SK-N-SH treated with all-trans-retinoic acid at 6 μM for 48 hours (cell line): ENCODE data around the gene KRTAP5-4.

Experiments
- GLIS3 ChIP-seq: fragments of 250-450 bp; sonication (Bioruptor Pico); IDR thresholded peaks from 2 replicates; pipeline ENCODE4 v1.5.0; 2020; ENCODE audit warnings: mild to moderate bottlenecking, moderate library complexity
- ISL1 ChIP-seq: fragments of 250-450 bp; sonication (Bioruptor Pico); IDR thresholded peaks from 2 replicates; pipeline ENCODE4 v2.1.2; 2022; ENCODE audit warnings: mild to moderate bottlenecking, moderate library complexity
- OSR1 ChIP-seq: fragments of 250-450 bp; sonication (Bioruptor Pico); IDR thresholded peaks from 2 replicates; pipeline ENCODE4 v1.8.0; 2022; ENCODE audit warnings: moderate library complexity, mild to moderate bottlenecking, inconsistent platforms
- RARB ChIP-seq: fragments of 250-450 bp; sonication (Bioruptor Pico); IDR thresholded peaks from 2 replicates; pipeline ENCODE4 v1.8.0; 2021; ENCODE audit warnings: mild to moderate bottlenecking, moderate library complexity
- SNAI2 ChIP-seq: fragments of 250-450 bp; sonication (Bioruptor Pico); IDR thresholded peaks from 2 replicates; pipeline ENCODE4 v1.5.0; 2020; ENCODE audit warnings: mild to moderate bottlenecking, moderate library complexity
- TCF4 ChIP-seq: fragments of 250-450 bp; sonication (Bioruptor Pico); IDR thresholded peaks from 2 replicates; pipeline ENCODE4 v1.8.0; 2021; ENCODE audit warnings: mild to moderate bottlenecking, moderate library complexity, borderline replicate concordance
- ZFP3 ChIP-seq: fragments of 250-450 bp; sonication (Bioruptor Pico); IDR thresholded peaks from 2 replicates; pipeline ENCODE4 v1.5.0; 2020; ENCODE audit warnings: mild to moderate bottlenecking, moderate library complexity
- ZFP30 ChIP-seq: fragments of 450-650 bp; formaldehyde crosslinking; IDR thresholded peaks from 2 replicates; pipeline ENCODE4 v1.5.0; 2022; ENCODE audit warnings: mild to moderate bottlenecking, moderate library complexity
- ZNF8 ChIP-seq: fragments of 450-650 bp; formaldehyde crosslinking; IDR thresholded peaks from 2 replicates; pipeline ENCODE4 v1.5.0; 2020; ENCODE audit warnings: mild to moderate bottlenecking, moderate library complexity
- TF ChIP-seq, protein P1 (sequence below): fragments of 250-450 bp; sonication (Bioruptor Pico); IDR thresholded peaks from 2 replicates; pipeline ENCODE4 v1.5.1; 2021; ENCODE audit warnings: mild to moderate bottlenecking, moderate library complexity
- TF ChIP-seq, protein P2 (sequence below): fragments of 250-450 bp; sonication (Bioruptor Pico); IDR thresholded peaks from 2 replicates; pipeline ENCODE4 v1.5.1; 2020; ENCODE audit warnings: low read depth, mild to moderate bottlenecking, moderate library complexity
- TF ChIP-seq, protein P3 (sequence below): fragments of 250-450 bp; sonication (Bioruptor Pico); IDR thresholded peaks from 2 replicates; pipeline ENCODE4 v1.5.0; 2020; ENCODE audit warnings: mild to moderate bottlenecking, moderate library complexity
- TF ChIP-seq, protein P4 (sequence below): fragments of 250-450 bp; sonication (Bioruptor Pico); IDR thresholded peaks from 2 replicates; pipeline ENCODE4 v1.8.0; 2021; ENCODE audit warnings: low read depth, mild to moderate bottlenecking, moderate library complexity, borderline replicate concordance
- TF ChIP-seq, protein P5 (sequence below): fragments of 250-450 bp; sonication (Bioruptor Pico); IDR thresholded peaks from 2 replicates; pipeline ENCODE4 v1.8.0; 2020; ENCODE audit warnings: mild to moderate bottlenecking, moderate library complexity, borderline replicate concordance

DNA sequence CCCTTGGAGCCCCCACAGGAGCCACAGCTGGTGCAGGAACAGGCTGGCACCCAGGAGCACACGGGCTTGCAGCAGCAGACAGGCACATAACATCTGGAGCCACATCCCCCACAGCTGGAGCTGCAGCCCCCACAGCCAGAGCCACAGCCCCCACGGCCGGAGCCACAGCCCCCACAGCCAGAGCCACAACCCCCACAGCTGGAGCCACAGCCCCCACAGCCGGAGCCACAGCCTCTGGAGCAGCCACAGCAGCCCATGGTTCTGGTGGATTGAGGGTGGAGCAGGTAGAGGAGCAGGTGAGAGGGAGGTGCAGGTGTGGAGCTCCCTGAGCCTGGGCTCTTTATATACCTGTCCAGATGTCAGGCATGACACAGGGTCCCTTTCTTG is 24.0 kb downstream of the KRTAP5-4 start, which contains the start of gene KRTAP5-2:
- TF ChIP-seq ZFP30 (CRISPR knock-in tag) (no peak), ISL1 (CRISPR knock-in tag) (no peak), GLIS3 (CRISPR knock-in tag) (no peak), ZNF8 (no peak), RARB (CRISPR knock-in tag) (no peak), TCF4 (no peak), OSR1 (no peak), ZFP3 (CRISPR knock-in tag) (no peak), SNAI2 (CRISPR knock-in tag) (no peak)
- TF ChIP-seq, protein P1, sequence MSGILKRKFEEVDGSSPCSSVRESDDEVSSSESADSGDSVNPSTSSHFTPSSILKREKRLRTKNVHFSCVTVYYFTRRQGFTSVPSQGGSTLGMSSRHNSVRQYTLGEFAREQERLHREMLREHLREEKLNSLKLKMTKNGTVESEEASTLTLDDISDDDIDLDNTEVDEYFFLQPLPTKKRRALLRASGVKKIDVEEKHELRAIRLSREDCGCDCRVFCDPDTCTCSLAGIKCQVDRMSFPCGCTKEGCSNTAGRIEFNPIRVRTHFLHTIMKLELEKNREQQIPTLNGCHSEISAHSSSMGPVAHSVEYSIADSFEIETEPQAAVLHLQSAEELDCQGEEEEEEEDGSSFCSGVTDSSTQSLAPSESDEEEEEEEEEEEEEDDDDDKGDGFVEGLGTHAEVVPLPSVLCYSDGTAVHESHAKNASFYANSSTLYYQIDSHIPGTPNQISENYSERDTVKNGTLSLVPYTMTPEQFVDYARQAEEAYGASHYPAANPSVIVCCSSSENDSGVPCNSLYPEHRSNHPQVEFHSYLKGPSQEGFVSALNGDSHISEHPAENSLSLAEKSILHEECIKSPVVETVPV (CRISPR knock-in tag): no peak
- TF ChIP-seq, protein P2, sequence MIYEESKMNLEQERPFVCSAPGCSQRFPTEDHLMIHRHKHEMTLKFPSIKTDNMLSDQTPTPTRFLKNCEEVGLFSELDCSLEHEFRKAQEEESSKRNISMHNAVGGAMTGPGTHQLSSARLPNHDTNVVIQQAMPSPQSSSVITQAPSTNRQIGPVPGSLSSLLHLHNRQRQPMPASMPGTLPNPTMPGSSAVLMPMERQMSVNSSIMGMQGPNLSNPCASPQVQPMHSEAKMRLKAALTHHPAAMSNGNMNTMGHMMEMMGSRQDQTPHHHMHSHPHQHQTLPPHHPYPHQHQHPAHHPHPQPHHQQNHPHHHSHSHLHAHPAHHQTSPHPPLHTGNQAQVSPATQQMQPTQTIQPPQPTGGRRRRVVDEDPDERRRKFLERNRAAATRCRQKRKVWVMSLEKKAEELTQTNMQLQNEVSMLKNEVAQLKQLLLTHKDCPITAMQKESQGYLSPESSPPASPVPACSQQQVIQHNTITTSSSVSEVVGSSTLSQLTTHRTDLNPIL (CRISPR knock-in tag): no peak
- TF ChIP-seq, protein P3, sequence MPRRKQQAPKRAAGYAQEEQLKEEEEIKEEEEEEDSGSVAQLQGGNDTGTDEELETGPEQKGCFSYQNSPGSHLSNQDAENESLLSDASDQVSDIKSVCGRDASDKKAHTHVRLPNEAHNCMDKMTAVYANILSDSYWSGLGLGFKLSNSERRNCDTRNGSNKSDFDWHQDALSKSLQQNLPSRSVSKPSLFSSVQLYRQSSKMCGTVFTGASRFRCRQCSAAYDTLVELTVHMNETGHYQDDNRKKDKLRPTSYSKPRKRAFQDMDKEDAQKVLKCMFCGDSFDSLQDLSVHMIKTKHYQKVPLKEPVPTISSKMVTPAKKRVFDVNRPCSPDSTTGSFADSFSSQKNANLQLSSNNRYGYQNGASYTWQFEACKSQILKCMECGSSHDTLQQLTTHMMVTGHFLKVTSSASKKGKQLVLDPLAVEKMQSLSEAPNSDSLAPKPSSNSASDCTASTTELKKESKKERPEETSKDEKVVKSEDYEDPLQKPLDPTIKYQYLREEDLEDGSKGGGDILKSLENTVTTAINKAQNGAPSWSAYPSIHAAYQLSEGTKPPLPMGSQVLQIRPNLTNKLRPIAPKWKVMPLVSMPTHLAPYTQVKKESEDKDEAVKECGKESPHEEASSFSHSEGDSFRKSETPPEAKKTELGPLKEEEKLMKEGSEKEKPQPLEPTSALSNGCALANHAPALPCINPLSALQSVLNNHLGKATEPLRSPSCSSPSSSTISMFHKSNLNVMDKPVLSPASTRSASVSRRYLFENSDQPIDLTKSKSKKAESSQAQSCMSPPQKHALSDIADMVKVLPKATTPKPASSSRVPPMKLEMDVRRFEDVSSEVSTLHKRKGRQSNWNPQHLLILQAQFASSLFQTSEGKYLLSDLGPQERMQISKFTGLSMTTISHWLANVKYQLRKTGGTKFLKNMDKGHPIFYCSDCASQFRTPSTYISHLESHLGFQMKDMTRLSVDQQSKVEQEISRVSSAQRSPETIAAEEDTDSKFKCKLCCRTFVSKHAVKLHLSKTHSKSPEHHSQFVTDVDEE (CRISPR knock-in tag): no peak
- TF ChIP-seq, protein P4, sequence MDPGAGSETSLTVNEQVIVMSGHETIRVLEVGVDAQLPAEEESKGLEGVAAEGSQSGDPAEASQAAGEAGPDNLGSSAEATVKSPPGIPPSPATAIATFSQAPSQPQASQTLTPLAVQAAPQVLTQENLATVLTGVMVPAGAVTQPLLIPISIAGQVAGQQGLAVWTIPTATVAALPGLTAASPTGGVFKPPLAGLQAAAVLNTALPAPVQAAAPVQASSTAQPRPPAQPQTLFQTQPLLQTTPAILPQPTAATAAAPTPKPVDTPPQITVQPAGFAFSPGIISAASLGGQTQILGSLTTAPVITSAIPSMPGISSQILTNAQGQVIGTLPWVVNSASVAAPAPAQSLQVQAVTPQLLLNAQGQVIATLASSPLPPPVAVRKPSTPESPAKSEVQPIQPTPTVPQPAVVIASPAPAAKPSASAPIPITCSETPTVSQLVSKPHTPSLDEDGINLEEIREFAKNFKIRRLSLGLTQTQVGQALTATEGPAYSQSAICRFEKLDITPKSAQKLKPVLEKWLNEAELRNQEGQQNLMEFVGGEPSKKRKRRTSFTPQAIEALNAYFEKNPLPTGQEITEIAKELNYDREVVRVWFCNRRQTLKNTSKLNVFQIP: no peak
- TF ChIP-seq, protein P5, sequence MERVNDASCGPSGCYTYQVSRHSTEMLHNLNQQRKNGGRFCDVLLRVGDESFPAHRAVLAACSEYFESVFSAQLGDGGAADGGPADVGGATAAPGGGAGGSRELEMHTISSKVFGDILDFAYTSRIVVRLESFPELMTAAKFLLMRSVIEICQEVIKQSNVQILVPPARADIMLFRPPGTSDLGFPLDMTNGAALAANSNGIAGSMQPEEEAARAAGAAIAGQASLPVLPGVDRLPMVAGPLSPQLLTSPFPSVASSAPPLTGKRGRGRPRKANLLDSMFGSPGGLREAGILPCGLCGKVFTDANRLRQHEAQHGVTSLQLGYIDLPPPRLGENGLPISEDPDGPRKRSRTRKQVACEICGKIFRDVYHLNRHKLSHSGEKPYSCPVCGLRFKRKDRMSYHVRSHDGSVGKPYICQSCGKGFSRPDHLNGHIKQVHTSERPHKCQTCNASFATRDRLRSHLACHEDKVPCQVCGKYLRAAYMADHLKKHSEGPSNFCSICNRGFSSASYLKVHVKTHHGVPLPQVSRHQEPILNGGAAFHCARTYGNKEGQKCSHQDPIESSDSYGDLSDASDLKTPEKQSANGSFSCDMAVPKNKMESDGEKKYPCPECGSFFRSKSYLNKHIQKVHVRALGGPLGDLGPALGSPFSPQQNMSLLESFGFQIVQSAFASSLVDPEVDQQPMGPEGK: no peak
